H4 (cell line): ENCODE measurements around the gene RPL19. TPM values are rescaled to one million over a fixed set of nuclear protein-coding genes. Genes with fewer than 3 reads are reported as not detected.
"Not testable (repeated sequence)": the region's sequence is repeated elsewhere in the genome, so short reads cannot be mapped to it uniquely, and the experiment has no call there.

Experiments used
- DNase-seq: peaks from one replicate; pipeline ENCODE4 v3.0.0-alpha.2; 2015; ENCODE audit warnings: low spot score
- total RNA-seq: library from RNA; depleted of rRNA; stranded (reverse); fragments of >200 nt; shearing (Covaris generic); gene quantifications from 2 replicates; pipeline ENCODE4 v1.2.3, GENCODE V29; 2014; rRNA removed

RPL19 gene
- total RNA-seq = 3,244 and 3,867 TPM in 2 replicates

DNA sequence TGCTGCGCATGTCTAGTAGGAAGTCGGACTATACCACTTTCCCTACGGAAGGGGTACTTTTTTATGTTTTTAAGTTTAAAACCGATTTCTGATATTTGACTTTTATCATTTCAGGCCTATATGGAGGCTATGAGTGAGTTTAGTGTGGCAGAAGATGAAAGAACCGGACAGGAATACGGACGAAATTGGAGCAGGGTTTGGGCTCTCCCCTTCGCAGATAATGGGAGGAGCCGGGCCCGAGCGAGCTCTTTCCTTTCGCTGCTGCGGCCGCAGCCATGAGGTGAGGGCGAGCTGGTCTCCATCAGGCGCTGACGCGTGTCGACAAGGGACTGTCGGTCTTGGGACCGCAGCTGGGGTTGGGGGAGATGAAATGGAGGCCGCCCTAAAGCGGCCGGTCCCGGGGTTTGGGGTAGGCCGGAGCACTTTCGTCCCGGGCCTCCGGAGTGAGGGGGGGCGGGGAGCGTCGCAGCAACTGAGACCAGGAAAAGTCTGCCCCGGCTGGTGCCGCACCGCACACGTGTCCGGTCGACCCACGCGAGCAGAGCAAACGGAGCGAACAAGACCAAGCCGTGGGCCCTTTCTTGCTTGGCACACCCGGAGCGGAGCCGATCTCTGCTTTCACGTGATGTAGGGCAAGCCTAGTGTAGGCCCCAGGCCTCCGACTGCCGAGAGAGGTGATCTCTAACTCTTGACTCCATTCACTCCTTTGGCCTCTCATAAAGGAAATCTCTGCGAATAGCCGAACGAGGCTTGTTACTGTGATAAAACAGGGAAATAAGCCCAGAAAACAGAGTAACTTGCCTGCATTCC is at the start of gene RPL19:
RPL19 (plus strand) TSS at position 214 of the 810 bp plus-strand sequence; CDS start at position 276, 62 bp downstream.
- DNase-seq = peak; percentile 51

DNA sequence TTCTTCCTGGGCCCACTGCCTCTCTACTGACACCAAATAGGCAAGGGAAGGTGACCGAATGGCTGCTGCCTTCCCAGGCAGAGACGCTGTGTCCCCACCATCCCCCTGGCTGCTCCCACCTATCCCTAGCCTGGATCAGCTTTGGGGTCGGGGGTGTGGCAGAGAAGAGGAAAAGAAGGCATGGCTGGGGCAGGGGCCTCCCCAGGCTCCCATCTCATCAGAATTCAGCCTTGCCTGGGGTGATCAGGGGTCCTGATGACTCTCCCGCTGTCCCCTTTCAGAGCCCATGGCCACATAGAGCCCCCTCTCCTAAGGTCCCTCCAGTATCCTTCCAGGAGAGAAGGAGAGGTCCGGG is 49.3 kb upstream of the RPL19 start:
- no peak for DNase-seq

DNA sequence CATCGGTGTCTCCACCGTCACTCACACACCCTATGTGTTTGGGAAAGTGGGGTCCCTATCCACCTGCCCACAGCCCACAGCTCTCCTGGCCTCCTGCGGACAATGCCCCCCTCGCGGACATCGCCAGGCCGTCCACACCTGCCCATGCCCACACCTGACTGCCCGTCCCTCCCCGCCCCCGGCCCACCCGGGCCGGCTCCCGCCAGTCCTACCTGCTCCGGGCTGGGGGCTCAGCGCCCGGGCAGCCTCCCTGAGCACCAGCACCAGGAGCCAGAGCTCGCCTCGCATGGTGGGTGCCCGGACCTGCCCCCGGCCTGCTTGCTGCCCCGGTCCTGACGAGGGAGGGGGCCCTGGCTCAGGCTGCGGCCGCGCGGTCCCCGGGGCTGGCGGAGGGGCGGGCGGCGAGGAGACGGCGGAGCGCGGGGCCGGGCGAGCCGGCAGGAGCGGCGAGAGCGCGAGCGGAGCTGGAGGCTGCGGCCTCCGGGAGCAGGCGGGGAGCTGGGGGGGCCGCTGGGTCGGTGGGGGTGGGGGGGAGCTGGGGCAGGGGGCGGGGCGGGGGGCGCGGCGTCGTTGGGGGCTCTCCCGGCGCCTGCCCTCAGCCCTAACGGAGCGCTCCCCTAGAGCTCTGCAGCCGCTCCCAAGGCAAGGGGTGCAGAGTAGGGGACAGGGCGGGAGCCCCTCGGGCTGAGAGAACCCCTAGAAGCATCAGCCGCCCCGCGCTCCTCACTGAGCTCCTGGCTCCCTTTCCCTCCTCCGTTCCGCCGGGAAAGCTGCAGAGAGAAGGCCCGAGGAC is 48.7 kb upstream of the RPL19 start, which contains the start of gene PLXDC1:
PLXDC1 (minus strand) TSS at position 488 of the 793 bp plus-strand sequence; CDS start at position 288, 200 bp downstream.
- no peak for DNase-seq

- DNase-seq = no peak
Observed at GRCh38 chr17:39151943-39152818, 47.9 kb upstream of the RPL19 start.

DNA sequence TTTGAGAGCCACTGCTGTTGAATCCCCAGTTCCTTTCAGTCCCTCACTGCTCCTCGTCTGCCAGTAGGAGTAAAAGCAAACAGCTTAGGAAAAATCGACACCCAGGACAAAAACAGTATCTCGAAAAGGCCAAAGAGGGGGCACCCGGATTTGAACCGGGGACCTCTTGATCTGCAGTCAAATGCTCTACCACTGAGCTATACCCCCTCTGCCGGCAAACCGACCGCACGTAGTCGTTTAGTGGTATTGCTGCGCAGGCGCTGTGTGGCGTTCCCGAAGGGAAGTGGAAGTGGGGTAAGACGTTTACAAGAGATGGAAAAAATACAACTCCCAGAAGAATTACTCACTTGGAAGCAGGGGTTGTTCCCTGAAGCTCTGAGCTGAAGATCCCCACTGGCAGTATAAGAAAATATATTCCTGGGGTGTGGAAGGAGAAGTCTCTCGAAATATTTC is 46.5 kb upstream of the RPL19 start:
- peak; percentile 83 for DNase-seq

GRCh38 chr17:39155654-39156053 is 44.4 kb upstream of the RPL19 start:
- no peak for DNase-seq

GRCh38 chr17:39156491-39156890 is 43.6 kb upstream of the RPL19 start:
- no peak for DNase-seq

DNA sequence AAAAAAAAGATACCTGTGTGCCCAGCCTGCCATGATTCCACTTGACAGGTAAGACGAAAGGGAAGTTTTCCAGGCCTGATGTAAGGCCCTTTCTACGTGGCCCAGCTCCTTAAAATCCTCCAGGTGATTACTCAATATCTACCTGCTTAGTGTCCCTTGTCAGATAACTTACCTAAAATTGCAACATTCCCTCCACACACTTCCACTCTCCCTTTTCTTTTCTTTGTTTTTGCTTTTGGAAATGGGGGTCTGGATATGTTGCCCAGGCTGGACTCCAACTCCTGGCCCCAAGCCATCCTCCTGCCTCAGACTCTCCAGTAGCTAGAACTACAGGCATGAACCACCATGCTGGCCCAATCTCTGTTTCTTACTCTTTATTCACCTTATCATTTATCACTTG is 41.5 kb upstream of the RPL19 start:
- no peak for DNase-seq

GRCh38 chr17:39161962-39162361 is 38.1 kb upstream of the RPL19 start:
- no peak for DNase-seq

DNA sequence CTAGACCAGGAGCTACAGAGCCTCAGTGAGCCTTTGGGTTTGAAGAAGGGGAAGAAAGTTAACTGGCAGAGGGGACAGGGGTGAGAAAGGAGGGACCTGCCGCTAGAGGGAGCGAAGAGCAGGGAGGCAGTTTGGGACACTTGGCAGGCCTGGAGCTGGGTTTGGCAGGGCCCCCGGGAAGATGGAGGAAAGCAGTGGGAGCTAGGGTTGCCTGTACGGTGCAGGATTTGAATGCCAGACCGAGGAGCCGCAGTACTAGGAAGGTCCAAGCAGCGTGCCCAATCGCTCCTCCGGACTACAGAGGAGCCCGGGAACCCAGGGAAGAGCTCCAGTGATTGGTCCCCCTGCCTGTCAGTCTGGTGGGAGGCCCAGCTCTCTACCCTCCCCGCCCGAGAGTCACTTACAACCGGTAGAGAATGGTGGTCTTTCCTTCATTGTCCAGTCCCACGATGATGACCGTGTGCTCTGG is 35.4 kb upstream of the RPL19 start:
- peak; percentile 65 for DNase-seq

DNA sequence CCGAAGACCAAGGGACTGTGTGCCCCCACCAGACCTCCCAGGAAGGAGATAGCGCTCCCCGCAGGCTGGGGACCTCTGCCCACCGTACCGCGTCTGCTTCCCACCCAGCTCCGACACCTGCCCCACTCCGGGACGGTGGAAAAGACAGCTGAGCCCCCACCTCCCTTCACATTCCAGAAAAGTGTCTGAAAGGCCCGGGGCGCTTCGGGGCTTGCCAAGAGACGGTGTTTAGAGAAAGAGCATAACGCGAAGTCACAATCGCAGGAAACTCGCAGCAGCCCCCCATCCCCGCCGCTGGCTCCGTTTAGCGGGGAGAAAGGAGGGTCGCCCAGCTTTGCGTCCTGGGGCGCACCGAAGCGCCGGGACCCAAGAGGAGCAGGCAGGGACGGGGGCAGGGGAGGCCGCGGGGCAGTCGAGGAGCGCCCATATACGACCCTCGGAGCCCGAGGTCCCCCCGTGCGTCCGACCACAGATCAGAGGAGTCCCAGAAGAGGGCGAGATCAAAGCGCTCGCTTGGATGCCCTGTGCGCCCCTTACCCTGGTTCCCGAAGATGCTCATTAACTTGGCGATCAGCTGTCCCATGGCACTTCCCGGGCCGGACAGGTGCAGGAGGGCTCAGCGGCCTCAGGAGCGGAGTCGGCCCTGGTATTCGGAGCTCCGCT is 34.8 kb upstream of the RPL19 start:
- no peak for DNase-seq

GRCh38 chr17:39165841-39166349 is 34.2 kb upstream of the RPL19 start, which contains the start of gene ARL5C:
ARL5C (minus strand) TSS chr17:39166161; CDS start chr17:39165760, 401 bp downstream.
- no peak for DNase-seq

- DNase-seq = no peak
Observed at GRCh38 chr17:39166437-39167335, 33.4 kb upstream of the RPL19 start.

GRCh38 chr17:39167476-39167875 is 32.6 kb upstream of the RPL19 start:
- DNase-seq = no peak

GRCh38 chr17:39168503-39168902 is 31.6 kb upstream of the RPL19 start:
- not testable (repeated sequence) for DNase-seq

DNA sequence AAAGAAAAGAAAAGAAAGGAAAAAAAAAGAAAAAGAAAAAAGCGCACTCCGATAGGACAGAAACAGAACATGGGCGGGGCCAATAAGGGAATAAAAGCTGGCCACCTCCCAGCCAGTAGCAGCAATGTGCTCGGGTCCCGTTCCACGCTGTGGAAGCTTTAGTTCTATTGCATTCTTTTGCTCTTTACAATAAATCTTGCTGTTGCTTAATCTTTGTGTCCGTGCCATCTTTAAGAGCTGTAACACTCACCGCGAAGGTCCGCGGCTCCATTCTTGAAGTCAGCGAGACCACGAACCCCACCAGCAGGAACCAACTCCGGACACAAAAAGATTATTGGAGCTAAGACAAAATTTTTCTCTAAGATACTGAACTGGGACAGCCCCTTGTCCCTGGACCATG is 31.0 kb upstream of the RPL19 start:
- no peak for DNase-seq

DNA sequence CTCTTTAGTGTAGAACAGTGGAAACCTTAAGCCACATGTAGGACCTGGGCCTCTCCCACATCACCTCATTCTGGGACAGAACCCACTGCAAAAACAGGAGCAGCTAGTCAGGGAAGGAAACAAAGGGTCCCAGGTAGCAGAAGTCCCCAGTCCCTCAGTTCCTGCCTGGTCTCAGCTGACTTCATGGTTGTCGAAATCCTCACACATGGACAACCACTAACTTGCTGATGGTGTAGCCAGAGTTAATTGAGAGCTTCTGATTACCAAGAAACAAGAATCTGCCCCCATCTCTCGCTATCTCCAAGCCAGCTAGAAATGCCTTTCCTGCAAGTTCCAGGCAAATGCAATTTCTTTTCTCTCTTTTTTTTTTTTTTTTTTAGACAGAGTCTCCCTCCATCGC is 30.6 kb upstream of the RPL19 start:
- DNase-seq = no peak

DNA sequence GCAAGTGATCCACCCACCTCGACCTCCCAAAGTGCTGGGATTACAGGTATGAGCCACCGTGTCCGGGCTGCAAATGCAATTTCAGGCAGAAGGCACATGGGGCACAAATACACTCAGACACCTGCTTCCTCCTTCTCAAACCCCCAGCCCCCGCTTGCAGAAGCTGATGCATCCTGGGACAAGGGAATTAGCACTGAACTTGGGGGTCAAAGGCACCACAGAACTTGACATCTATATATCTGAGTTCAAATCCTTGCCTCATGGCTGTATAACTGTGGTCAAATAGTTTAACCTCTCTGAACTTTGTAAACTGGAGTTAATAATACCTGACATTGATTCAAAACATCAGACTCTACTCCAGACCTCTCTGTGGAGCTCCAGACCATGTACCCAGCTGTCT is 30.0 kb upstream of the RPL19 start:
- DNase-seq = no peak

DNA sequence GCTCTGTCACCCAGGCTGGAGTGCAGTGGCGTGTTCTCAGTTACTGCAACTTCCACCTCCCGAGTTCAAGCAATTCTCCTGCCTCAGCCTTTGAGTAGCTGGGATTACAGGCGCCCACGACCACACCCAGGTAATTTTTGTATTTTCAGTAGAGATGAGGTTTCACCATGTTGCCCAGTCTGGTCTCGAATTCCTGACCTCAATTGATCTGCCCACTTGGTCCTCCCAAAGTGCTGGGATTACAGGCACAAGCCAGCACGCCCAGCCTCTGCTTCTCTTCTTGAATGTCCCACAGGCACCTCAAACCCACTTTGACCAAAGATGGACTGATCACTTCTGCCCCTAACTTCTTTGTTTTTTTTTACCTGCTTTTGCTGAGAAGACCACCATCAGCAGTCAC is 29.5 kb upstream of the RPL19 start:
- DNase-seq = no peak

DNA sequence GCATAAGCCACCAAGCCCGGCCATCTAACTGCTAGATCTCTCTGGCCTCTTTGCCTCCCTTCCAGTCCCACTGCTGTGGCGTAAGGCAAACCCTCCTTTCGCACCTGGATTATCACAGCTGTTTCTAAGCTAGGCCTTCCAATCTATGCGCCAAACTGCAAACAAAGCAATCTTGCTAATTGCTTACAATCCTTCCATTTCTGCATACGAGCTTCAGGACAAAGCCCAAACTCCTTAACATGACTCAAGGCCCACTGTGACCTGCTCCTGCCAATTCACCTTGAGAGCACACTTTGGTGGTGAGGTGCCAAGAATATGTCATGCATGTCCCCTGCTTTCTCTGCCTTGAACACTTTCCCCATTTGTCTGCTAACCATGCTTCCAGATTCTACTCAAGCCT is 28.1 kb upstream of the RPL19 start:
- no peak for DNase-seq
